Measurements from ENCODE around the gene FHIT. TPM values are rescaled to one million over a fixed set of nuclear protein-coding genes. Genes with fewer than 3 reads are reported as not detected.

The FHIT gene
- total RNA-seq, 1 donor from 2014 or later = 20.2 TPM

GRCh38 chr3:59879031-59879581 lies 1372.1 kb downstream of the FHIT start:
- TF ChIP-seq, protein P1, sequence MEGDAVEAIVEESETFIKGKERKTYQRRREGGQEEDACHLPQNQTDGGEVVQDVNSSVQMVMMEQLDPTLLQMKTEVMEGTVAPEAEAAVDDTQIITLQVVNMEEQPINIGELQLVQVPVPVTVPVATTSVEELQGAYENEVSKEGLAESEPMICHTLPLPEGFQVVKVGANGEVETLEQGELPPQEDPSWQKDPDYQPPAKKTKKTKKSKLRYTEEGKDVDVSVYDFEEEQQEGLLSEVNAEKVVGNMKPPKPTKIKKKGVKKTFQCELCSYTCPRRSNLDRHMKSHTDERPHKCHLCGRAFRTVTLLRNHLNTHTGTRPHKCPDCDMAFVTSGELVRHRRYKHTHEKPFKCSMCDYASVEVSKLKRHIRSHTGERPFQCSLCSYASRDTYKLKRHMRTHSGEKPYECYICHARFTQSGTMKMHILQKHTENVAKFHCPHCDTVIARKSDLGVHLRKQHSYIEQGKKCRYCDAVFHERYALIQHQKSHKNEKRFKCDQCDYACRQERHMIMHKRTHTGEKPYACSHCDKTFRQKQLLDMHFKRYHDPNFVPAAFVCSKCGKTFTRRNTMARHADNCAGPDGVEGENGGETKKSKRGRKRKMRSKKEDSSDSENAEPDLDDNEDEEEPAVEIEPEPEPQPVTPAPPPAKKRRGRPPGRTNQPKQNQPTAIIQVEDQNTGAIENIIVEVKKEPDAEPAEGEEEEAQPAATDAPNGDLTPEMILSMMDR (IDR thresholded peaks at IDR 0.05; ENCODE audit: unreplicated experiment) = no peak
- Mint-ChIP-seq H3K4me1 (ENCODE audit: unreplicated experiment) (no peaks in the 10 kb centered on the region), H3K36me3 (ENCODE audit: low read depth, unreplicated experiment) (no peaks in the 10 kb centered on the region), H3K27me3 (ENCODE audit: unreplicated experiment) (no peaks in the 10 kb centered on the region), H3K4me3 (ENCODE audit: unreplicated experiment) (no peak overlapping the region), H3K27ac (ENCODE audit: unreplicated experiment) (no peak overlapping the region), H3K9me3 (ENCODE audit: unreplicated experiment) (no peaks in the 10 kb centered on the region)
- no peak for DNase-seq (ENCODE audit: low spot score)

- no peak for DNase-seq (ENCODE audit: low spot score)
- H3K36me3 Mint-ChIP-seq (ENCODE audit: low read depth, unreplicated experiment) = no peaks in the 10 kb centered on the region
- no peak overlapping the region for H3K4me3 Mint-ChIP-seq (ENCODE audit: unreplicated experiment)
- TF ChIP-seq, protein P1 (IDR thresholded peaks at IDR 0.05; ENCODE audit: unreplicated experiment) = no peak
- H3K27me3 Mint-ChIP-seq (ENCODE audit: unreplicated experiment) = peaks cover 3% of the 10 kb centered on the region
- no peak overlapping the region for H3K27ac Mint-ChIP-seq (ENCODE audit: unreplicated experiment)
- no peaks in the 10 kb centered on the region for H3K9me3 Mint-ChIP-seq (ENCODE audit: unreplicated experiment)
- H3K4me1 Mint-ChIP-seq (ENCODE audit: unreplicated experiment) = no peaks in the 10 kb centered on the region
Measured at GRCh38 chr3:59878038-59878427, 1373.2 kb downstream of the FHIT start.

DNA sequence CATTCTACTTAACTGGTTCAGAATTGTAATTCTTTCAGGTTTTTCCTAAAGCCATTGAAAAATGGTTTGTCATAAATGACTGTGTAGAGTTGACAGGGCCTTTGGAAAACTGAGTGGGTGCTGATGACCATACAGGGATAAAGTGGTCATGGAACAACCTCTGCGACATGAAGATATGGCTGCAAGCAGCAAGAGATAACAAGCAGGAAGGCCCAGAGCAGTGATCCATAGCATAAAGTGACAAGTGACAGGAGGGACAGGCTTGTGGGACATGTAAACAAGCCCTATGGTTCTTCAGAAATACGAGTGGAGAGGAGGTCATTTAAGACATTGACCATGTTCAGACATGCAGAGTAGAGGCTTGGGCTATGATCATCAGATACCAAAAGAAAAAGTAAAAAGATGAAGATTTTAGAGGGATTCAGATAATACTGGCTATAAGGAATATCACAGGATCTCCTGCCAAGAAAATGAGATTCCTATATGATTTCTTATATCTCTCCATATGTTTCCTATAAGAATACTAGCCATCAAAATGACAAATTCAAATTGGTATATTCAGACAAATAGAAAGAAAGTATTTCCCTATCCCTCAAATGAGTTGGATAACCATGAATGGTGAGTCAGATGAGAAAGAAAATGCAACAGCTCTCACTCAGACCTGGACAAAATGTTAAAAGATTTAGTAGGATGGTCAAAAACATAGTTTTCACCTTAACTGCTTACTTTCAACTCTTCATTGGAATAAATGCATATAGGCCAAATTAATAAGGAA lies 1373.8 kb downstream of the FHIT start:
- Mint-ChIP-seq H3K9me3 (ENCODE audit: unreplicated experiment) (no peaks in the 10 kb centered on the region), H3K27ac (ENCODE audit: unreplicated experiment) (no peak overlapping the region)

DNA sequence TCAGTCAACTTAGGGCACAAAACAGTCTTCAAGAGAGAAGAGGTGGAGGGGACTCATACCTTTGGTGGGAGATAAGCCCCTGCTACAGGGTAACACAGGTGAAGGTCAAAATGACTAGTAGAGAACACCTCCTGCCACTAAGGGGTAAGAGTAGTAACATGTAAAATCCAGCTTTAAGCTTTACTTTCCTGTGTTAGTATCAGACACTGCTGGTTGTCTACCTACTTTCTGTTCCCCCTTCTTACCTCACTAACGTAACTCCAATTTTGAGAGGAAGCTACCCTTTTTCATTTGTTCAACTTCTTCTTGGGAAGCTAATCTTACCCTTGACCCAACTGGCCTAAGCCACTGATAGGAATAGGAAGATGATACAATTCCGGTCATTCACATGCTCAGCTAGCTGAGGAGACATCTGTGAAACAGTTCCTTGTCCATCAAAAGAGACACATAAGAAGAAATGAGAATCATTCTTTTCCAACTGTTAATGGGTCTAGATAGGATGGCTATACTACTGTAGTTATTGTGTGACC lies 1374.7 kb downstream of the FHIT start:
- H3K9me3 Mint-ChIP-seq (ENCODE audit: unreplicated experiment) = no peaks in the 10 kb centered on the region
- H3K27ac Mint-ChIP-seq (ENCODE audit: unreplicated experiment) = no peak overlapping the region
- TF ChIP-seq, protein P1 (IDR thresholded peaks at IDR 0.05; ENCODE audit: unreplicated experiment) = no peak
- H3K4me3 Mint-ChIP-seq (ENCODE audit: unreplicated experiment) = no peak overlapping the region
- H3K36me3 Mint-ChIP-seq (ENCODE audit: low read depth, unreplicated experiment) = no peaks in the 10 kb centered on the region
- H3K4me1 Mint-ChIP-seq (ENCODE audit: unreplicated experiment) = no peaks in the 10 kb centered on the region
- H3K27me3 Mint-ChIP-seq (ENCODE audit: unreplicated experiment) = peaks cover 3% of the 10 kb centered on the region
- DNase-seq (ENCODE audit: low spot score) = no peak

More for the DNA sequence above, 1373.8 kb downstream of the FHIT start:
- Mint-ChIP-seq H3K27me3 (ENCODE audit: unreplicated experiment) (peaks cover 3% of the 10 kb centered on the region), H3K4me3 (ENCODE audit: unreplicated experiment) (no peak overlapping the region), H3K36me3 (ENCODE audit: low read depth, unreplicated experiment) (no peaks in the 10 kb centered on the region), H3K4me1 (ENCODE audit: unreplicated experiment) (no peaks in the 10 kb centered on the region)
- TF ChIP-seq, protein P1 (IDR thresholded peaks at IDR 0.05; ENCODE audit: unreplicated experiment) = no peak
- no peak for DNase-seq (ENCODE audit: low spot score)
